GM03348 (cell line): ENCODE measurements around the gene BRF1.

Source experiments
- DNase-seq: peaks from one replicate; pipeline ENCODE4 v3.0.0; 2012; ENCODE audit warnings: low spot score

BRF1 gene

GRCh38 chr14:105195522-105196264 is 105.1 kb downstream of the BRF1 start:
- no peak for DNase-seq

GRCh38 chr14:105195051-105195450 is 105.8 kb downstream of the BRF1 start:
- no peak for DNase-seq

- no peak for DNase-seq
Observed at GRCh38 chr14:105193916-105194782, 106.7 kb downstream of the BRF1 start.

GRCh38 chr14:105192866-105193731 is 107.7 kb downstream of the BRF1 start:
- peak; percentile 55 for DNase-seq

- no peak for DNase-seq
Observed at GRCh38 chr14:105187935-105188524, 112.8 kb downstream of the BRF1 start.

GRCh38 chr14:105187116-105187515 is 113.7 kb downstream of the BRF1 start:
- DNase-seq, result no peak

GRCh38 chr14:105185973-105186372 is 114.8 kb downstream of the BRF1 start:
- no peak for DNase-seq

- no peak for DNase-seq
Observed at GRCh38 chr14:105185001-105185400, 115.8 kb downstream of the BRF1 start.

- DNase-seq, result no peak
Observed at GRCh38 chr14:105184461-105184860, 116.3 kb downstream of the BRF1 start.

- no peak for DNase-seq
Observed at GRCh38 chr14:105182296-105183020, 118.3 kb downstream of the BRF1 start.

GRCh38 chr14:105181549-105182295 is 119.1 kb downstream of the BRF1 start:
- no peak for DNase-seq

- DNase-seq, result peak; percentile 94
Observed at GRCh38 chr14:105180592-105181548, 119.9 kb downstream of the BRF1 start, which contains the start of gene NUDT14. TSS of gene NUDT14 (minus strand) at chr14:105181312. CDS start at chr14:105181209, 103 bp downstream.

GRCh38 chr14:105179191-105179590 is 121.6 kb downstream of the BRF1 start:
- DNase-seq, result no peak

- DNase-seq, result no peak
Observed at GRCh38 chr14:105178868-105179140, 122.0 kb downstream of the BRF1 start.

GRCh38 chr14:105178069-105178867 is 122.5 kb downstream of the BRF1 start:
- DNase-seq, result no peak

- DNase-seq, result no peak
Observed at GRCh38 chr14:105177082-105177481, 123.7 kb downstream of the BRF1 start.

GRCh38 chr14:105176513-105176912 is 124.3 kb downstream of the BRF1 start:
- no peak for DNase-seq
